Measurements from ENCODE around the gene HM13. TPM values are rescaled to one million over a fixed set of nuclear protein-coding genes. Genes with fewer than 3 reads are reported as not detected.

Gene HM13
- total and polyA plus RNA-seq, 10 donors: 62.1 to 122 (median 103) TPM

- Histone ChIP-seq H3K4me3 (no peak overlapping the region), H3K36me3 (peaks cover 0 to 100% (median 56%) of the 10 kb centered on the region in 6 donors), H3K9me3 (no peaks in the 10 kb centered on the region), H3K4me1 (peaks cover 0 to 39% (median 18%) of the 10 kb centered on the region in 6 donors), H3K27ac (no peak overlapping the region), H3K27me3 (replicated peaks in 1 of 7) (no peaks in the 10 kb centered on the region)
- TF ChIP-seq POLR2A (IDR thresholded peaks at IDR 0.05) (no peak), POLR2AphosphoS5 (IDR thresholded peaks at IDR 0.05) (no peak), CTCF (IDR thresholded peaks at IDR 0.05 in 8 of 11, conservative IDR thresholded peaks at IDR 0.05 in 3 of 11) (no peak)
- 86 to 93% (median 88%) methylated on average over 3 to 5 of the region's 5 CpGs for WGBS, 5 donors
- intact Hi-C loops (cut with DNase I; ENCODE audit: low total_unique reads): no loop called here
- no peak for DNase-seq
These were observed 35.3 kb downstream of the HM13 start for GRCh38 chr20:31549513-31549880.

GRCh38 chr20:31550099-31550498 is 35.9 kb downstream of the HM13 start:
- DNase-seq: no peak
- peaks cover 0 to 100% (median 61%) of the 10 kb centered on the region in 6 donors for H3K36me3 ChIP-seq
- H3K4me1 ChIP-seq: peaks cover 0 to 33% (median 18%) of the 10 kb centered on the region in 6 donors
- intact Hi-C loops (cut with DNase I; ENCODE audit: low total_unique reads): no loop called here
- no peak overlapping the region for H3K27ac ChIP-seq
- H3K9me3 ChIP-seq: no peaks in the 10 kb centered on the region
- 90 to 95% (median 94%) methylated on average over 13 of the region's 13 CpGs for WGBS, 5 donors
- H3K4me3 ChIP-seq: no peak overlapping the region
- H3K27me3 ChIP-seq (replicated peaks in 1 of 7): no peaks in the 10 kb centered on the region
- TF ChIP-seq POLR2AphosphoS5 (IDR thresholded peaks at IDR 0.05) (no peak), CTCF (IDR thresholded peaks at IDR 0.05 in 8 of 11, conservative IDR thresholded peaks at IDR 0.05 in 3 of 11) (no peak), POLR2A (IDR thresholded peaks at IDR 0.05) (no peak)

GRCh38 chr20:31551163-31552081 is 37.2 kb downstream of the HM13 start:
- no peak overlapping the region for H3K27ac ChIP-seq

More at GRCh38 chr20:31551163-31552081, 37.2 kb downstream of the HM13 start:
- TF ChIP-seq CTCF (IDR thresholded peaks at IDR 0.05 in 8 of 11, conservative IDR thresholded peaks at IDR 0.05 in 3 of 11): no peak
- TF ChIP-seq POLR2A (IDR thresholded peaks at IDR 0.05): no peak
- peak in 1 of 3 donors; percentile 13 for TF ChIP-seq POLR2AphosphoS5 (IDR thresholded peaks at IDR 0.05)
- WGBS, 5 donors: 92 to 96% (median 94%) methylated on average over 9 to 11 of the region's 11 CpGs
- intact Hi-C loops (cut with DNase I; ENCODE audit: low total_unique reads): no loop called here
- no peak for DNase-seq
- H3K4me3 ChIP-seq: no peak overlapping the region
- H3K4me1 ChIP-seq: peaks cover 0 to 22% (median 17%) of the 10 kb centered on the region in 6 donors
- no peaks in the 10 kb centered on the region for H3K9me3 ChIP-seq
- H3K36me3 ChIP-seq: peaks cover 0 to 100% (median 74%) of the 10 kb centered on the region in 6 donors
- no peaks in the 10 kb centered on the region for H3K27me3 ChIP-seq (replicated peaks in 1 of 7)
